RPMI7951 (cell line): ENCODE data around the gene SOST. TPM values are rescaled to one million over a fixed set of nuclear protein-coding genes. Genes with fewer than 3 reads are reported as not detected.

Experiments
- DNase-seq: peaks from one replicate; pipeline ENCODE4 v3.0.0-alpha.2; 2012; ENCODE audit warnings: low read depth
- total RNA-seq: library from RNA; depleted of rRNA; stranded (reverse); fragments of >200 nt; shearing (Covaris generic); gene quantifications from 2 replicates; pipeline ENCODE4 v1.2.3, GENCODE V29; 2014

Gene SOST
- total RNA-seq, 1 experiment from 2014 or later, result not detected

DNA sequence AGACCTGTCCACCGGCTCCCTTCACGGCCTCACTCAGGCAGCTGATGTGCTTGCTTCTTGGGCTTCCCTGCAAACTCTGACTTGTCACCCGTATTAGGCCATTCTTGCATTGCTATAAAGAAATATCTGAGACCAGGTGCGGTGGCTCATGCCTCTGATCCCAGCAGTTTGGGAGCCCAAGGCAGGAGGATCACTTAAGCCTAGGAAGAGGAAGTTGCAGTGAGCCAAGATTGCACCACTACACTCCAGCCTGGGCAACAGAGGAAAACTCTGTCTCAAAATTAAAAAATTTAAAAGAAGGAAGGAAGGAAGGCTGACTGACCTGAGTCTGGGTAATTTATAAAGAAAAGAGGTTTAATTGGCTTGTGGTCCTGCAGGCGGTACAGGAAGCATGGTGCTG is 17.0 kb downstream of the SOST start:
- no peak for DNase-seq

DNA sequence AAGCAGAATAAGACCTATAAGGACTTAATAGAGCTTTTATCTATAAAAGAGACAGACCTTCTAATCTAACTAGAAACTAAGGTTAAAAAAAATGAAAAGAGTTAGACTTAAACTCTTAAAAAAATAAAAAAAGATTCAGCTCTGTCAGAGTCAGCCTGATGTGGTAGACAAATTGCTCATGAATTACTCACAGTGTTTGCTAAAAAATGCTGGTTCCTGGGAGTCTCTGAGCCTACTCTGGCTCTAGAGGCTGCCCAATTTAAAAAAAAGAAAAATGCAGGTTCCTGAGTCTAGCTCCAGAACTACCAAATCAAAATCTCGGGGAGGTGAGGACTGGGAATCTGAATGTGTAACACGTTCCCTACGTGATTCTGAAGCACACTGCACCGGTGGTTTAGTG is 18.1 kb downstream of the SOST start:
- DNase-seq, result peak; percentile 31

DNA sequence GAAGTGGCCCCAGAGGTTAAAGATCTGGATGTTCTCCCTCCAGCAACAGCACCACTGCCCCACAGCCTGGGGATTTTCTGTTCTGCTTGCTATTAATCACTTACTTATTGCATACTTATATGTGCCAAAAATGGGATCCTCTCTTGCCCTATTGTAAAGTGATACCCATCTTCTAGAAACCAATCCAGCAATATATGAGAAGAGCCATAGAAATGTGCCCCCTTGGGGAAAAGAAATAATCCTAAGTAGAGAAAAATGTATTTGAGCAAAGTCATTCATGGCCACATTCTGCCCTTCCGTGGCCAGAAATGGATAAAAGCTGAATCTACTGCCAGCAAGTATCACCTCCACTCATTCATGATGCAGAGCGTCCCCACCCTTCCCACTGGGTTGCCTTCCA is 20.9 kb downstream of the SOST start:
- DNase-seq, result no peak

DNA sequence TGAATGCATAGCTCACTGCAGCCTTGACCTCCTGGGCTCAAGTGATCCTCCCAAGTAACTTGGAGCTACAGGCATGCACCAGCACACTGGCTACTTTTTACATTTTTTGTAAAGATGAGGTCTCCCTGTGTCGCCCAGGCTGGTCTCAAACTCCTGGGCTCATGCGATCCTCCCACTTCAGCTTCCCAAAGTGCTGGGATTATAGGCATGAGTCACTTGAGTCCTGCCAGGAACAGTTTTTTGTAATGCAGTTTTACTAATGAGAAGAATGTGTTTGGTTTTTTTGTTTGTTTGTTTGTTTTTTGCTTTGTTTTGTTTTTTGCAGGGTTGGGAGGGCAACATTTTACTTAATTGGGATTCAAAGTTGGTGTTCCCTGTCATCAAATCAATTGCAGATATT is 22.2 kb downstream of the SOST start:
- no peak for DNase-seq

DNA sequence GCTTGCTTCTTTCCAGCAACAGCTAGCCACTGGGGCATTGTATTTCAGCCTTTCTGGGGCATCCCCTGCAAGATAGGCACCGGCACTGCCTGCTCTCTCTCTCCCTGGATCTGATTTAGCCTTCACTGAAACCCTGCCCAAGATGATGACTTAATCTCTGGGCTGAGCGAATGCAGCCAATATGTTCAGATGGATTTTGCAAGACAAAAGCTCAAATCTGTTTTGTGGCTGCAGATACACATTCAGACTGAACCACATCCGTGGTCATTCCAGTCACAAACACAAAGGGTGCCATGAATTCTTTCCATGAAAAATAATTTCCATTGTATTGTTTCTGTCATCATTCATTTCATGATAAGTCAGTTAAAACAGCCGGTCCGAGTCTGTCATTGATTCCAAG is 24.2 kb downstream of the SOST start:
- DNase-seq, result peak; percentile 85

DNA sequence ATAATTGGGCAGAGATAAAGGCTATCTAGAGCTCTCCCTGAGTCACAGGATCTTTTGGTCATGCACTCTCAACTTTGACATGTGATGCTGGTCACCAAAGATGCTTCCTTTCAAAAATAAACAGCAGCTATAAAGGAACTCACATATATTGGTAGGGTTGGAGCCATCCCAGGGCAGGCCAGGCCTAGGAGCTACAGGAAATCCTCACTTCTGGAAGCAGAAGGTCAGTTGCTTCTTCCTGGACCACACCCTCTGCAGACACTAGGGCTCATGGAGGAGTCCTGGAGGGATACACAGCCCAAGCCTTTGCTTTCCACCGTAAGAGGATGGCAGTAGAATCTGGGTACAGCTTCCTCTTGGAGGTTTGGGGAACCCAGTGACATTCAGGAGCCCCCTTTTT is 24.6 kb downstream of the SOST start:
- DNase-seq, result peak; percentile 18

DNA sequence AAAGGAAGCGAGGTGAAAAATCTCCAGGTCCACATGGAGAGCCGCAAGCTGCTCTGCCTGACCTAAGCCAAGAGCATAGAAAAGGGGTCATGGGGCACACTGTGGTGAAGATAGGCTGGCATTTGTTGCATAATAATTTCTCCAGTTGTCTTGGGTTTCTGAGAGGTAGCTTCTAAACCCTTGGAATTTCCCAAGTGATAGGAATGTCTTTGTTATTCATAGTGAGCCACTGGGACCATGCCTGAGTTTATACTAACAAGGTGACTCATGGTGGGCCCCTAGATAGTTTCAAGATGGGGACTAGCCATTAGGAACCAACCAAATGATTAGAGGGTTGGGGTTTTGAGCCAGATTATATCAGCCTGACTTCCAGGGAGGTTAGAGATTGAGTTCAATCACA is 25.6 kb downstream of the SOST start:
- DNase-seq, result peak; percentile 88

DNA sequence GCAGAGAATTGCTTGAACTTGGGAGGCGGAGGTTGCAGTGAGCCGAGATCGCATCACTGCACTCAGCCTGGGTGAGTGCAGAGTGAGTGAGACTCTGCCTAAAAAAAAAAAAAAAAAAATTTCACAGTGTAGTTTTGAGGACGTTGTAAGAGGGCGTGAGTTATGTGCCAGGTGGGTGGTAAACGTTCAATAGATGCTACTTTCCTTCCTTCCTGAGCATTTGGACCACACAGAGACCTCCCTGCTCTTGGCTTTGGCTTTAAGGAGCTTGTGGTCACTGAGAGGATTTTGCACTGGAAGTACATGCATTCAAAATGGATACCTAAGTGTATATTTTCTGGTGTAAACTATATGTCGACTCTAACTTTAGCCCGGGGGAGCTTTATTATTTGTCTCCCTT is 30.5 kb downstream of the SOST start:
- no peak for DNase-seq

DNA sequence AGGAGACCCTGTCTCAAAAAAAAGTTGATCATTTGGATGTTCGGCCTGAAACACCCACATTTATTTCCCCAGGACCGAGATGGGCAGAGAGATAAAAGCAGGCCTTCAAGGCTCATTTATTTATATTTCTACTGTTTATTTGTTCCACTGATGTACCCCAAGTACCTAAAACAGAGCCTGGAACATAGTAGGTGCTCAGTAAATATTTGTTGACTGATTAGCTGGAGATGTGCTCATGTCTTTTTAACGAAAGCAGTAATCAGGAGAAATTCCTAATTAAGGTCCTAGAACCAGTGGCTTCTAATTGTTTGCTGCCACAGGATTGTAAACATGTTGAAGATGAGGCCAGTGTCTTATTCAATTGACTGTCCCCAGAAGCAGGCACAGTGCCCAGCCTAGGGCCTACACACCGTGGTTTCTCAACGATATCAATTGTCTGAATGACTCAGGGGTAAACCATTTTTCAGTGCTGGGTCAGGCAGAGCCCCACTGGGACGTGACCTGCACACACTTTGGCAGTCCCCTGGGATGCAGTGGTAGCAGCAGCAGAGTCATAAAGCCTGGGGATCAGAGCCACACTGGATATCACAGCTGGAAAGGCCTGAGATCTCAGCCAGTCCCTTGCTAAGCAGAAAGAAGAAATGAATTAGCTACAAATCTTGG is 34.8 kb downstream of the SOST start:
- peak; percentile 93 for DNase-seq

DNA sequence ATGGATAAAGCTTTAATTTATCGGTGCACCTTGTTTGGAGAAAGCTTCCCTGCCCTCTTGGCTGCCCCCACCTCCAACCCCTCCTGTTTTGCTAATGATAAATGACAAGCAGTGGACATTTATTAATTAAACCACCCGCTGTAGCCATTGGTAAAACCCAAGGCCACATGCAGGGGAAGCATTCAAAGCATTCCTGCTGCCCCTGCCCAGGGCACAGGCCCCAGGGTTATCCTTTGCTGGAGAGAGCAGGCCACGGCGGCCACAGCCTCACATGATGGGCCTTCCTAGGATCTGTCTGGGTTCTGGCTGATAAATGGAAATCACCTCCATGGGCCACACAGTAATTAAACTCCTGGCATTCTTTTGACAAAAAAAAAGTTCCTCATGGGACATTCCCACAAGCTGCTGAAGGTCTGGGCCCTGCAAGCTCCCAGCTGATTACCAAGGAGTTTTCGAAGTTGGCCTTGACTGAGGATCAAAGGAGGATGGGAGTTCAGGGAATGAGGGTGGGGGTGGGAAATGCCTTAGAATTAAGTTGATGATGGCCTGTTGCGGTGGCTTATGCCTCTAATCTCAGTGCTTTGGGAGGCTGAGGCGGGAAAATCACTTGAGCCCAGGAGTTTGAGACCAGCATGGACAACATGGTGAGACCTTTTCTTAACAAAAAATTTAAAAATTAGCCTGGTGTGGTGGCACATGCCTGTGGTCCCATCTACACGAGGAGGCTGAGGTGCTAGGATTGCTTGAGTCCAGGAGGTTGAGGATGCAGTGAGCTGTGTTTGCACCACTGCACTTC is 35.5 kb downstream of the SOST start:
- DNase-seq, result no peak

DNA sequence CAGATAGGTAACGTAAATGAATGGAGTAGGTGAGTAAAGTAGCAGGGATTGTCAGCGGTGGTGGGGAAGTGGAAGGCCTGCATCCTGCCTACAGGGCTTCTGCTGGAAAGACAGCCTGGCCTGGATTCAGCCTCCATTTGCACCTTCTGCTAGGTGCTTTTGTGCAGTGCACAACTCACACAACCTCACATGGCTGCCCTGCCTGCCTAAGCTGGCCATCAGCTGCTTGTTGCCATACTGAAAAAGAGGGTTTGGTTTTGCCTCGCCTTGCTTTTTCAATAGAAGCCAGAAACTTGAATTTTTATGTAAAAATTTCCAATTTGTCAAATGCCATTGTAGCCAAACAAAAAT is 36.3 kb downstream of the SOST start:
- DNase-seq, result no peak

DNA sequence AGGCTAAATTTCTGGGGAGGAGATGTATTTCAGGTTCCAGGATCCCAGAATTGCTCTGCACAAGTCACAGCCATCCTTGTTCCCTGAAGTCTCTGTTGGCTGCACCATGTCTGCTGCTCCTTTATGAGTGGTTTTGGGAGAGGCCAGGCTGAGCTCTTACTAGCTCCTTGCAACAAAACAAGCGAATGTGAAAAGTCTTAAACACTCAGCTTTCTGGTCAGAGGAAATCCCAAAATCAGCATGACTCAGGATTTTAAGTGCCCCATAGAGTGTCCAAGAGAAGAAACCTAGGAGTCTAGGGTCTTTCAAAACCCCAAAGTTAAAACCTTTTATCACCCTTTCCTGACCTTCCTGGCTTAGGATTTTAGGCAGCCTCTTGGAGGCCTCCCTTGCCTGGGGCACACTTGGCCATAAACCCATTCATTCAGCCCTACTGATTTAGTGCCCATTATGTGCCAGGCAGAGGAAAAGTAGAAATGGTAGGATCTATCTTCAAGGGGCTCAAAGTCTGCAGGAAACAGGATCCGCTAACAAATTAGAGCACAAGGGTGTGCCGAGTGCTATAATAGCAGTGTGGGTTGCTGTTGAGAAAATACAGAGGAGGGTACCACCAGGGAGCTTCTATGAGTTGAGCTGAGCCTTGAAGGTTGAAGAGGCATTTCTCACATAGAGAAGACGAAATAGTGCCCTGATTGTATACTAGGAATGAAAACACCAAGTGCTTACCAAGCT is 36.9 kb downstream of the SOST start:
- DNase-seq, result peak; percentile 47

DNA sequence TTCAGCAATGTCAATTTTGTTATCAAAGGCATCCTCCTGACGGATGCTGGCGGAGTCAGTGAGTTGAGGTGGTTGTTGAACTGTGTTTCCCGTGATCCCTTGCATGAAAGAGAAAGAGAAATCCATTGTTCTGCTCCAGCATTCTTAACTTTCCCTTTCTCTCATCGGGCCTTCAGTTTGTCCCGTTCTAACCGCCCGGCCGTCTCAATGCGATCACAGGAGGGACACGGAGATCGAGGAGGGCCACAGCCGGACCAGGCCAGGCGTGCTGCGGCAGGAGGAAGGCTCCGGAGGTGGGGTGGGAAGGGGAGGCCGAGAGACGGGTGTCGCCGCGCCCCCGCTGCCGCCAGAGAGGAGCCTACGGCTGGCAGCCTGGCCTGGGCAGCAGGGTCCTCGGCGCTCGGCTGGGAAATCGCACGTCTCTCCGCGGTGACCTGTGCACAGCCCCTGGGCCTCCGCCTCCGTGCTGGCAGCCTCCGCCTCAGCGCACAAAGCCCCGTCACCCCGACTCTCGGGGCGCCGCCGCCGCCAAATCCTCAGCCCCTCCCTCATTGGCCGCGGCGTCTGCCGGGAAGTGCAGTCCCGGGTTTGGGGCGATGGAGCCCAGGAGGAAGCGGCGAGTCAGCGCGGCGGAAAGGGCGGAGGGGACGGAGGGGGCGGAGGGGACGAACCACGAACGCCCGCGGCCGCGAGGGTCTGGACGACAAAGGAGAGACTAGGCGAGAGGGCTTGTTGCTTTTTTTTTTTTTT is 38.1 kb downstream of the SOST start:
- peak; percentile 51 for DNase-seq

DNA sequence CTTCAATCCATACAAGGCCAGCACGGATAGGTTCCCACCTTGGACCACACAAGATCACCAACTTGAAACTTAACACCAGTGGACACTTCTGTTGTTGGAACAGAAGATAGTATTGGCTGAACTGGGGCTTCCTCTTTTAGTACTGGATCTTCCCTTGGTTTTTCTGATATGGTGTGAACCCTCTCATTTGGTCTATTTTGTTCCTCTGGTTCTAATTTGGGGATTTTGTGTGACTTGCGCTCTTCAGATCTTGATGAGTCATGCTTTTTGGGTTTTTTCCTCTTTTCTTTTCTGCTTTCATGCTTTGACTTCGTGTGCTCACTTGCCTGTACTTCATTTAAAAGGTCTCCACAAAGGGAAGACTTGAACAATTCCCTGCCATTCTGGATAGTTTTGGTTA is 39.0 kb downstream of the SOST start:
- DNase-seq, result no peak

DNA sequence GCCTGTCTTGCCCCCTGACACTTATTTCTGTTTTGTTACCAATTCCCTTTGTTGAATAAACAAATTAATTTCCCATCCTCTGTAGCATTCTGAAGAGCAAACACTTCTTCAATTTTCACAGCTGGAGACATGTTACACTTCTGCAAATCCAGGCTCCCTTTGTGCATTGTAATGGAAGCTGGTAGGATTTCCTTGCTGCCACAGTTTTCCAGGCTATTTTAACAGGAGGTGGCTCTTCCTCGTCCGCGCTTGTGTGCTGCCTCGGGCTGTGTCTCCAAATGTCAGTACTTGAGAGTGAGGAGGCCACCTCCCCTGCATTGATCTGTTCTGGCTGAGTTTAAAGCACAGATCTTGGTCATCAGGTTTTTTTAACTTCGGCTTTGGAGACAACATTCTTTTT is 40.0 kb downstream of the SOST start:
- DNase-seq, result no peak

DNA sequence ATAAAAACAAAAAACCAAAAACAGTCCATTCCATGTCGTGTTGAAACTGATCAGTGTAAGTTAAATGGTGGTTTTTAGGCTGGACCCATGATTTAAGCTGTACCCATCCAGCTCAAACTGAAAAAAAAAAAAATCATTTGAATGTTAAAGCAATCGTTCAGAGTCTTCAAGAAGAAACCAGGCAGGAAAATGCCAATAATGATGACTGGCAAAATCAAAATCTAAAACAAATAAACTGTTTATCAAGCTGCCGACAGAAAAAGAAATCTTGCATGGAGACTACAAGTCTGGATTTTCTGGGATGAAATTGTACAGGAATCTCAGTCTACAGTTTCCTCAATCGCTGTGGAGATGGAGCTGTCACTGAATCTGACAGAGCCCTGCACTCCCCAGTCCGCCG is 40.7 kb downstream of the SOST start:
- no peak for DNase-seq

DNA sequence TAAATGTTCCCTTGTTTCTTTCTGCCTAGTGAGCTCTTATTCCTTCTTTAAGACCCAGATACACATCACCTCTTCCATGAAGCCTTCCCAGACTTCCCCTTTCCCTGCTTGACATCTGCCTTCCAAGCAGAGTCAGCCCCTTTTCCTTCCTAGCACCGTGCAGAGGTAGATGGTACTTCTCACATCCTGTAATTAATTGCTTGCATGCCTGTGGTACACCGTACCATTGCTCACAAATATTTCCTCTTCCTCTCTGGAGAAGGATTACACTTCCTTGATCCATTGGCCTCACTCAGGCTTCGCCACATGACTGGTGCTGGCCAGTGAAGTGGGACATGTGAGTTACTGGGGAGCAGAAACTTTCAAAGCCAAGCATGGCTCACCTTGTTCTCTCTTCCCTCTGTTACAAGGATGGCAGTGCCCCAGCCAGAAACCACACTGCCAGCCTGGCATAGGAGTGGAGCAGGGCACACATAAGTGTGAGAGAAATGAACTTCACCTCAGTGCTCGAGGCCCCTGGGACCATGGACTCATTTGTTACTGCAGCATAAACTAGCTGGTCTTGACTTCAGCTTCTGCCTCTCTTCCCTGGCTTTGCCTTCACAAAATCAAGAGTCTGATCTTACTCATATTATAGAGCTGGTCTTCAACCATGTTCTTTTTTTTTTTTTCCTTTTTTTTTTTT is 44.0 kb downstream of the SOST start:
- DNase-seq, result peak; percentile 55

DNA sequence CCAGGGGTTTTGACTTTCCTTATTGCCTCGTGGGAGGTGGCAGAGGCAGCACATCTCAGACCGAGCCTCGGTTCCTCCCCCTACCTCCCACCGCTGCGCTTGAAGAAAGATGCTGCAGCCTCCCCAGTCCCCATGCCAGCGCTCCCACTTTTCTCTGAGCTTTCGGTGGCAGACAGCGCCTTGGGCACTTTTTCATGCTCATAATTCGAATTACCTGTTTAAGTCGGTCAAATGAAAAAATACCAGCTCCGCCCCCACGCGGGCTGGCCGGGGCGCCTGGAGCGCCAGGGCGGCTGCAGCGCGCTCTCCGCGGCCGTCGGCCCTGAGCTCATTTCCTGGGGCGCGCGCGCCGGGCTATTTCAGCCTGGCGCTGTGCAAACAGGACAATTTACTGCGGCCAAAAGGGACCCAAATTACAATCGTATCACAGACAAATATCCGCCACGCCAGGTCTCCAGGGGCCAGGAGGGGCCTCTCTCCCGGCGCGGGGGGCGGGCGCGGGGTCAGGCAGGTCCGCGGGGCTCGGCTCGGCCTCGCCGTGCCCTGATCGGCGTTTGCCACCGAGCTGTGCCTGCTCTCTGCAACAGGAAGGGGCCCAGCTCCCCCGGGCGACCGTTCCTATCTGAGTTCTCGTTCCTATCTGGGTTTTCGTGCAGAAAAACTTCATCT is 45.0 kb downstream of the SOST start:
- no peak for DNase-seq

DNA sequence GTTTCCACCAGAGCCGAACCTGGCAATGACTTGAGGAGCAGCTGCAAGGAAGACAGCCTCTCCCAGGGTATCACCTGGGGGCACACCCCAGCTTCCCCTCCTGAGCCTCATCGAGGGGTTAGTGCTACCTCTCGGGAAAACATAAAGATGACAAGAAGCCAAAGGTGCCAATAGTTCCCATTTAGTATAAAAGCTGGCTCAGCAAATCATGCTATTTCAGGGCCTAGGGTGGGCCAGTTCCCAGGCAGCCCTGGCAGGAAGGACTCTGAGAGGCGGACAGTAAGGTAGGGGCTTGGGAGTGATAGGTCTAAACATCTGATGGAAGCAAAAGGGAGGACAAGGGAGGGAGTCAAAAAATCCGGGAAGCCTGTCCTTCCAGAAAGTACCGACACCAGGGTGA is 46.2 kb downstream of the SOST start:
- DNase-seq, result no peak

DNA sequence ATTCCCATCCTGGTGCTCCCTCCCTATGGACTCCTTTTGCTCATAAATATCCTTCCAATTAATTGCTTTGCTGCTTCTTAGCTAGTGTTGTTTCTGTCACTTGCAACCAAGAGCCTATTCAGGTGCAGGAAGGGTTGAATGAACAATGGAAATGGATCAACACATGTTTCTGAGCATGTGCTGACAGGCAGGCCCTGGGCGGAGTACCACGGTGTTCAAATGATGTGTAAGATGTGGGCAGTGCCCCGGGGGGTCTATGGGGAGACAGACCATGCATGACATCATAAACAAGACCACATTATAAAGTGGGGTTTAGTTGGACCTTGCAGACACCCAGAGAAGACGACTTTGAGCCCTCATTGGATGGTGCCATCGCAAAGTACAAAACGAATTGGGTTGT is 48.5 kb downstream of the SOST start:
- DNase-seq, result no peak

DNA sequence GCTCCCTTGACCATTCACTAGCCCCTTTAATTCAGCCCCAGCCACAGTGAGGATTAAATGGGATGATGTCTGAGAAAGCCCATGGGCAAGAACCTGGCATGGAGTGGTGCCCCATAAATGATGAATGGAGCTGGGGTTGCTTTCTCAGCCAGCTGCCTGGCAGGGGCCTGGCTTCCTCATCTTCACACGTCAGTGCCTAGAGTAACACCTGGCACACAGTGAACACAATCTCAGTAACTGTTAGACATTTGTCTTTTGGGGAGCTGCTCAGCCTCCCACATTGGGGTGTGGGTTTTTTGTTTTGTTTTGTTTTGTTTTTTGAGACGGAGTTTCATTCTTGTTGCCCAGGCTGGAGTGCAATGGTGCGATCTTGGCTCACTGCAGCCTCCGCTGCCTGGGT is 49.4 kb downstream of the SOST start:
- no peak for DNase-seq
